Endodermal cell (in vitro differentiated cells): Measurements from ENCODE around the gene GSG1L. TPM values are rescaled to one million over a fixed set of nuclear protein-coding genes. Genes with fewer than 3 reads are reported as not detected.

Experiments
- DNase-seq: peaks from one replicate; pipeline ENCODE4 v3.0.0-alpha.2; 2017
- H3K27ac ChIP-seq: 2 replicates; pipeline ENCODE4 v1.5.1; 2013; ENCODE audit warnings: mild to moderate bottlenecking, low read depth, low read length, moderate library complexity
- H3K27me3 ChIP-seq: 2 replicates; pipeline ENCODE4 v1.6.1; 2013; ENCODE audit warnings: mild to moderate bottlenecking, low read length, moderate library complexity; ENCODE audit not compliant: insufficient read depth, control insufficient read depth, poor library complexity, severe bottlenecking
- H3K36me3 ChIP-seq: 2 replicates; pipeline ENCODE4 v1.7.0; 2013; ENCODE audit warnings: mild to moderate bottlenecking, low read length, moderate library complexity; ENCODE audit not compliant: control insufficient read depth, insufficient read depth
- H3K4me1 ChIP-seq: one replicate; pipeline ENCODE4 v1.7.0; 2013; ENCODE audit warnings: low read length; ENCODE audit not compliant: control insufficient read depth, insufficient read depth
- H3K4me3 ChIP-seq: 2 replicates; pipeline ENCODE4 v1.5.1; 2013; ENCODE audit warnings: mild to moderate bottlenecking, low read length, moderate library complexity
- H3K9ac ChIP-seq: 2 replicates; pipeline ENCODE4 v1.6.1; 2013; ENCODE audit warnings: mild to moderate bottlenecking, low read length, moderate library complexity; ENCODE audit not compliant: poor library complexity, severe bottlenecking; ENCODE audit errors: extremely low read depth
- H3K9me3 ChIP-seq: 2 replicates; pipeline ENCODE4 v1.6.1; 2013; ENCODE audit warnings: mild to moderate bottlenecking, low read length, moderate library complexity; ENCODE audit not compliant: control insufficient read depth
- H3K27ac Mint-ChIP-seq: 2 replicates; pipeline ENCODE4 v1.8.0; 2020; ENCODE audit warnings: mixed read lengths
- H3K27me3 Mint-ChIP-seq: 2 replicates; pipeline ENCODE4 v1.8.0; 2021; ENCODE audit warnings: mild to moderate bottlenecking, mixed read lengths; ENCODE audit not compliant: insufficient read depth
- H3K36me3 Mint-ChIP-seq: 2 replicates; pipeline ENCODE4 v1.8.0; 2020; ENCODE audit warnings: low read depth, mixed read lengths
- H3K4me1 Mint-ChIP-seq: 2 replicates; pipeline ENCODE4 v1.8.0; 2020; ENCODE audit warnings: mixed read lengths
- H3K4me3 Mint-ChIP-seq: 2 replicates; pipeline ENCODE4 v1.8.0; 2020; ENCODE audit warnings: mild to moderate bottlenecking, moderate library complexity, mixed read lengths
- H3K9me3 Mint-ChIP-seq: 2 replicates; pipeline ENCODE4 v1.8.0; 2020; ENCODE audit warnings: mild to moderate bottlenecking, mixed read lengths
- CTCF ChIP-seq: fragments of 200-600 bp; sonication (generic); conservative IDR thresholded peaks from 2 replicates; pipeline ENCODE4 v1.5.0; 2021; ENCODE audit warnings: antibody characterized with exemption, mild to moderate bottlenecking
- WGBS, 2 experiments: methylation state at CpG; one replicate each; pipeline versions ENCODE4 v1.1.5 to v1.1.7; 2013; ENCODE audit warnings: missing lambda C conversion rate in 2 of 2, mixed read lengths in 1 of 2; ENCODE audit not compliant: insufficient coverage in 1 of 2, insufficient read length in 1 of 2; 5-methylcytosine and 5-hydroxymethylcytosine counted together
- total RNA-seq, 2 donors: library from RNA; stranded (reverse); fragmentation: NEBNext Ultra II Directional in 1 of 2; extraction: Animal tissue kit (Norgen Biotek cat#: 25700) in 1 of 2; gene quantifications; 2 replicates in 1 of 2; 3 replicates in 1 of 2; pipeline ENCODE4 v1.2.1, GENCODE V29; 2021

GSG1L gene
- total RNA-seq, 2 donors from 2014 or later, result 0.24 TPM; not detected in 1

GRCh38 chr16:27751233-27751632 is 312.3 kb downstream of the GSG1L start:
- H3K27me3 Mint-ChIP-seq, result no peaks in the 10 kb centered on the region
- no peak for TF ChIP-seq CTCF
- peaks cover 16% of the 10 kb centered on the region for H3K36me3 Mint-ChIP-seq

GRCh38 chr16:27749946-27750345 is 313.6 kb downstream of the GSG1L start:
- no peaks in the 10 kb centered on the region for H3K4me1 Mint-ChIP-seq
- no peak overlapping the region for H3K4me3 Mint-ChIP-seq
- H3K9me3 ChIP-seq, result no peaks in the 10 kb centered on the region
- H3K27me3 Mint-ChIP-seq, result no peaks in the 10 kb centered on the region
- H3K9me3 Mint-ChIP-seq, result no peaks in the 10 kb centered on the region
- H3K27ac ChIP-seq, result no peak overlapping the region
- no peak overlapping the region for H3K4me3 ChIP-seq
- no peaks in the 10 kb centered on the region for H3K27me3 ChIP-seq
- peaks cover 8% of the 10 kb centered on the region for H3K36me3 ChIP-seq
- WGBS, 2 experiments, result 95 to 98% methylated on average over 15 to 16 of the region's 16 CpGs
- no peak for TF ChIP-seq CTCF
- no peak for DNase-seq
- no peak overlapping the region for H3K9ac ChIP-seq
- no peaks in the 10 kb centered on the region for H3K4me1 ChIP-seq
- H3K27ac Mint-ChIP-seq, result no peak overlapping the region
- H3K36me3 Mint-ChIP-seq, result peaks cover 21% of the 10 kb centered on the region

More at GRCh38 chr16:27751233-27751632, 312.3 kb downstream of the GSG1L start:
- no peaks in the 10 kb centered on the region for H3K9me3 Mint-ChIP-seq
- no peak overlapping the region for H3K27ac ChIP-seq
- WGBS, 2 experiments, result 95 to 97% methylated on average over 3 to 4 of the region's 4 CpGs
- H3K27ac Mint-ChIP-seq, result no peak overlapping the region
- no peak overlapping the region for H3K4me3 Mint-ChIP-seq
- H3K9me3 ChIP-seq, result no peaks in the 10 kb centered on the region
- no peak for DNase-seq
- H3K27me3 ChIP-seq, result no peaks in the 10 kb centered on the region
- H3K36me3 ChIP-seq, result peaks cover 8% of the 10 kb centered on the region
- H3K4me1 ChIP-seq, result no peaks in the 10 kb centered on the region
- H3K4me3 ChIP-seq, result no peak overlapping the region
- no peaks in the 10 kb centered on the region for H3K4me1 Mint-ChIP-seq
- no peak overlapping the region for H3K9ac ChIP-seq

GRCh38 chr16:27749547-27749875 is 314.0 kb downstream of the GSG1L start:
- no peak for DNase-seq
- H3K4me3 Mint-ChIP-seq, result no peak overlapping the region
- H3K9ac ChIP-seq, result no peak overlapping the region
- peaks cover 21% of the 10 kb centered on the region for H3K36me3 Mint-ChIP-seq
- no peaks in the 10 kb centered on the region for H3K27me3 Mint-ChIP-seq
- TF ChIP-seq CTCF, result no peak
- H3K27me3 ChIP-seq, result no peaks in the 10 kb centered on the region
- H3K27ac ChIP-seq, result no peak overlapping the region
- no peak overlapping the region for H3K27ac Mint-ChIP-seq
- H3K36me3 ChIP-seq, result peaks cover 8% of the 10 kb centered on the region
- no peaks in the 10 kb centered on the region for H3K9me3 Mint-ChIP-seq
- WGBS, 2 experiments, result 93 to 95% methylated on average over 13 to 16 of the region's 16 CpGs
- no peaks in the 10 kb centered on the region for H3K4me1 ChIP-seq
- H3K4me3 ChIP-seq, result no peak overlapping the region
- no peaks in the 10 kb centered on the region for H3K9me3 ChIP-seq
- no peaks in the 10 kb centered on the region for H3K4me1 Mint-ChIP-seq
